Epithelial cell of esophagus (primary cell): ENCODE measurements around the gene ZNF622.

ENCODE experiments used
- DNase-seq: peaks from one replicate; pipeline ENCODE4 v3.0.0; 2010; ENCODE audit warnings: low read depth
- H3K4me3 ChIP-seq: 2 replicates; pipeline ENCODE4 v1.5.1; 2011; ENCODE audit warnings: mild to moderate bottlenecking, low read length, control low read depth
- TF ChIP-seq, protein P1 (sequence below): IDR thresholded peaks from 2 replicates; pipeline ENCODE4 v1.5.1; 2011; ENCODE audit warnings: low read depth, mild to moderate bottlenecking, low read length, control low read depth, inconsistent platforms; ENCODE audit not compliant: insufficient read depth; ENCODE audit errors: missing control alignments

Gene ZNF622

DNA sequence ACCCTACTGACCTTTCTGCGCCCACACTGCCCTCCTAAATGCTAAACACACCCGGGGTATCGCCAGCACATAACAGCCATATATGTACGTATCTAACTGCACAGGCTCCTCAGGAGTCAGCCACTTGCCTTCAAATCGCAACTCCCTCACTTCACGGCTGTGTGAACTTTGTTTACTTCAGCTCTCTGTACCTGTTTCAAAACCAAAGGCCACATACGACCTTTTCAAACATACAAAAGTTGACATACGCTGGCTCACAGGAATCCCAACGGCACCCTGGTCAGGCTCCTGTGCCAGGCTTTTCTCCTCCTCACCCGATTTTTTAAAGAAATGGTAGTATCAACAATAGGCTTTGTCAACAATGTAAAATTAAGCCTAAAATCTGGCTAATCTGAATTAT is 39.0 kb upstream of the ZNF622 start:
- no peak for DNase-seq

DNA sequence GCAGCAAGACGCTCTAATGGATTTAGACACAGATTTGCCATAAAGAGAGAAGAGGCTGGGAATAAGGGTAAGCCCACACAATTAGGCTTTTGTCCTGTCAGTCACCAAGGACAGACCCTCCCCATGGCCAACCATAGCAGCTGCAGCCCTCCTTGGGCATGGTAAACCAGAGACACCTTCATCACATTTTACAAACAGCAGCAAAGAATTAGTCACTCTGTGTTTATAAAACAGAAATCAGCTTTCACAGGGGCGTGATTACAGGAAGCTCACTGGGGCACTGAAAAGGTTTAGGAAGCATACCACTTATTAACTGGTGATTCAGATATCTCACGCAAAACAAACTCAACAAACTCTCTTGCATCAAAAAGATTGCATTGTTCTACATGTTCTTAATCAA is 37.3 kb upstream of the ZNF622 start:
- TF ChIP-seq, protein P1, sequence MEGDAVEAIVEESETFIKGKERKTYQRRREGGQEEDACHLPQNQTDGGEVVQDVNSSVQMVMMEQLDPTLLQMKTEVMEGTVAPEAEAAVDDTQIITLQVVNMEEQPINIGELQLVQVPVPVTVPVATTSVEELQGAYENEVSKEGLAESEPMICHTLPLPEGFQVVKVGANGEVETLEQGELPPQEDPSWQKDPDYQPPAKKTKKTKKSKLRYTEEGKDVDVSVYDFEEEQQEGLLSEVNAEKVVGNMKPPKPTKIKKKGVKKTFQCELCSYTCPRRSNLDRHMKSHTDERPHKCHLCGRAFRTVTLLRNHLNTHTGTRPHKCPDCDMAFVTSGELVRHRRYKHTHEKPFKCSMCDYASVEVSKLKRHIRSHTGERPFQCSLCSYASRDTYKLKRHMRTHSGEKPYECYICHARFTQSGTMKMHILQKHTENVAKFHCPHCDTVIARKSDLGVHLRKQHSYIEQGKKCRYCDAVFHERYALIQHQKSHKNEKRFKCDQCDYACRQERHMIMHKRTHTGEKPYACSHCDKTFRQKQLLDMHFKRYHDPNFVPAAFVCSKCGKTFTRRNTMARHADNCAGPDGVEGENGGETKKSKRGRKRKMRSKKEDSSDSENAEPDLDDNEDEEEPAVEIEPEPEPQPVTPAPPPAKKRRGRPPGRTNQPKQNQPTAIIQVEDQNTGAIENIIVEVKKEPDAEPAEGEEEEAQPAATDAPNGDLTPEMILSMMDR = no peak
- DNase-seq = peak; percentile 54
- H3K4me3 ChIP-seq = no peak overlapping the region

More for the DNA sequence above, 39.0 kb upstream of the ZNF622 start:
- H3K4me3 ChIP-seq = no peak overlapping the region
- TF ChIP-seq, protein P1 = no peak

DNA sequence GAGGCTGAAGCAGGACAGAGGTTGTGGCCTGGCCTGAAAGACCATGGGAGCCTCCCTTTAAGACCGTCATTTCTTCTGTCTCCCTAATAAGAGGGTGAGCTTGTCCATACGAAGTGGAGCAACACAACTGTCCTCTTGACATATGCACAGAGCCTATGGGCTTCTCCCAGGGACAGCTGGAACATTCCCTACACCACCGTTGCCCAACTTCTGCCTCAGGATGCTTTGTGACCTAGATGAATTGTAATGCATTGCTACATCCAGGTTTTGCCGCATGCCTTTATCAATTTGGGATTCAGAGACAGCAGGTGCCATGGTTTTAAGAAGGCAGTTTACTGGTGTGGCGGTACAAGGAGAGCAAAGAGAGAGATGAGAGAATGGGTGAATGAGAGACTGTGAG is 34.4 kb upstream of the ZNF622 start:
- no peak for DNase-seq
- TF ChIP-seq, protein P1 = no peak
- no peak overlapping the region for H3K4me3 ChIP-seq

DNA sequence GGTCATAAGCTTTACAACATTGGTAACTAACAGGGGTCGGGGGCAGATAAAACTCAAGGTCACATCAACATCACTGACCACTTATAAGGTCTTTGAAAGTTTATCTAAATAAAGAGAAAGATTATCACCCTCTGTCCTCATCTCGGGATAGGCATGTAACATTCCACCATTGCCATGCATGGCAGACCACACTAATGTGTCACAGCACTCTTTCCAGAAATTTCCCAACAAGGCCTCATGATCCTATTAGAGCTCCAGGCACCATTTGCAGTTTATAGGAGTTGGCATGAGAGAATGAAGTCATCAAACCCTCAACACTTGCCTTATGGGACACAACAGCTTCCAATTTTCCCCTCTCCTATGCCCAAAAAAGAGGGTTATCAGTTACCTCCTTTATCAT is 31.9 kb upstream of the ZNF622 start:
- TF ChIP-seq, protein P1 = no peak

DNA sequence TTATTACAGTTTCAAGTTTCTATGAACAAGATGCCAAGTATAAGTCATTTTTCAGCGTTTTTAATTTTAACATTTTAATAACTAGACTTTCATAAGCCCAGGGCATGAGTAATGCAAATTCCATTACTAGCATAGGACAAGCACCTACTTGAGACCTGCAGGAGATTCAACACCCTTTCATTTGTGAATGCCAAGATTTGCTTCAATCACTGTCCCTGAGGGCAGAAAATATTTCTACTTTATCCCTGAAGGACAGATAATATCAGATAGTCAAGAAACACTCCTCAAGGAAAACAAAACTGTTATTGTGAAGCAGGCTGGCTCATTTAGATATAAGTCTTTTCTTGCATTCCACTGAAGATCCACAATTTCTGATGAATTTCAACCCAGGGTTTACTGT is 27.7 kb upstream of the ZNF622 start:
- TF ChIP-seq, protein P1 = no peak
- peak; percentile 94 for DNase-seq

More for the DNA sequence above, 31.9 kb upstream of the ZNF622 start:
- H3K4me3 ChIP-seq = no peak overlapping the region
- DNase-seq = no peak

DNA sequence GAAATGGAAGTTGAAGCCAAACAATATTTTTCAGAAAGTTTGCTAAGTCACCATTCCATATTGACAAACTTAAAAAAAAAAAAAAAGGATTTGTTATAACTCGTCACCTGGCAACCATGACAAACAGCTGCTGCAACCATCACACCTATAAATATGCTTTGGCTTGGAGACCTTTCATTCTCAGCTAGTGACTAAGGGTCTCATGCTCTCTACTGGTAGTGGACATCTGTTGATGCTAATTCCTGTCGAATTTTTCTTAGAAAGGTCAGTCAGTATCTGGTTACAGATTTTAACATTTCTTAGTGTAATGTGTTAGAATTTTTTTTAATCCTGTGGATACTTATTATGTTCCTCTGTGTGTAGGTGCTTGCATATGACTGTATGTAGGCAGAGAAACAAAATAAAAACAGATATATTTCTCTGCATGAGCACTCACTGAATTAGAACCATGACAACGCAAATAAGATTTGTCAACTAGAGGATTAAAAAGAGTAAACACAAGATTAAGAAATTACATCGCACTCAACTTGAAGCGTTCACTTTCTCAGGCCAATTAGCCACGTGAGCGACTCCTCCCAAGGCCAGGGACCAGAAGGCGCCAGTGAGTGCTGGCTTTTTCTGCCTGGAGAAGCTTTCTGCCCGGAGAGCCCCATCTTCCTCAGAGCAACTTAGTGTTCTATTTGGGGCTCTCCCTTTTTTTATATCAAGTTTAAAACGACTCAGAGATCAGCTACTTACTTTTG is 27.0 kb upstream of the ZNF622 start:
- DNase-seq = peak; percentile 86
- TF ChIP-seq, protein P1 = no peak
- H3K4me3 ChIP-seq = peak overlapping the region; percentile 9

More for the DNA sequence above, 27.7 kb upstream of the ZNF622 start:
- H3K4me3 ChIP-seq = peak overlapping the region; percentile 9

DNA sequence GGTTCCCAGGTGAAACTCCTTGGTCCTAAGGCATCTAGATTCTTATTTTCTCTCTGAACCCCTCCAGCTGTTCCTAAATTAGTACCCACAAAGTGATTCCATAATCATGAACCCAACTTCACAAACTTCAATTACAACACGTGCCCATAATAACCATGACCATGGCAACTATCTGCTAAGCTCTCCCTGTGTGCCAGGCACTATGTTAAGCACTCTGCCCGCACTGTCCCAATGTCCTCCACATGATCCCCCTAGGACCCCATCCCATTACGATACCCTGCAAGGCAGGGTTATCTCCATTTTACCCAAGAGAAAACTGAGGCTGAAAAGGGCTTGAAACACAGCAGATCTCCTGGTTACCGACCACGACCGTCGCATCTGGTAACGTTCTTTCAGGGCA is 25.3 kb upstream of the ZNF622 start:
- no peak overlapping the region for H3K4me3 ChIP-seq
- no peak for DNase-seq
- TF ChIP-seq, protein P1 = no peak
